Activated CD4-positive, alpha-beta T cell treated with anti-CD3 and anti-CD28 coated beads, Interleukin-2, amount 10 ng/mL, durations not matched to agents 7 days and 5 days (primary cell): Measurements from ENCODE around the gene MRTO4. TPM values are rescaled to one million over a fixed set of nuclear protein-coding genes. Genes with fewer than 3 reads are reported as not detected.
"Not testable (repeated sequence)": the region's sequence is repeated elsewhere in the genome, so short reads cannot be mapped to it uniquely, and the experiment has no call there.

Source experiments
- CTCF ChIA-PET: fragments of 350-600 bp; sonication (Branson Sonifier 250); formaldehyde crosslinking; loops from one replicate; lab custom pipeline; 2021; ENCODE audit warnings: antibody characterized with exemption; lab: Charles Lee
- POLR2A ChIA-PET: fragments of 350-600 bp; sonication (Branson Sonifier 250); formaldehyde crosslinking; loops from one replicate; lab custom pipeline; 2021; ENCODE audit warnings: antibody characterized with exemption; lab: Charles Lee
- DNase-seq: peaks from one replicate; pipeline ENCODE4 v3.0.0-alpha.2; 2020
- H3K27ac Mint-ChIP-seq: one replicate; pipeline ENCODE4 v1.8.0; 2021; ENCODE audit warnings: mild to moderate bottlenecking, moderate library complexity, mixed read lengths
- H3K27me3 Mint-ChIP-seq: one replicate; pipeline ENCODE4 v1.8.0; 2021; ENCODE audit warnings: mixed read lengths
- H3K36me3 Mint-ChIP-seq: one replicate; pipeline ENCODE4 v1.8.0; 2021; ENCODE audit warnings: low read depth, mixed read lengths
- H3K4me1 Mint-ChIP-seq: one replicate; pipeline ENCODE4 v1.8.0; 2021; ENCODE audit warnings: mixed read lengths
- H3K4me3 Mint-ChIP-seq: one replicate; pipeline ENCODE4 v1.8.0; 2021; ENCODE audit warnings: mild to moderate bottlenecking, moderate library complexity, mixed read lengths
- H3K9me3 Mint-ChIP-seq: one replicate; pipeline ENCODE4 v1.8.0; 2021; ENCODE audit warnings: mixed read lengths
- total RNA-seq, 2 experiments: library from RNA; stranded (reverse); gene quantifications; one replicate each; pipeline ENCODE4 v1.2.3, GENCODE V29; 2021

The MRTO4 gene
- total RNA-seq, 2 experiments from 2014 or later: 27.2 to 32.5 TPM

GRCh38 chr1:19231736-19232523 is 19.7 kb upstream of the MRTO4 start:
- H3K27me3 Mint-ChIP-seq, H3K27ac Mint-ChIP-seq, H3K9me3 Mint-ChIP-seq, H3K4me3 Mint-ChIP-seq, POLR2A ChIA-PET, DNase-seq, H3K4me1 Mint-ChIP-seq: not testable (repeated sequence)
- CTCF ChIA-PET: interaction anchor here (2.2 kb wide), 1 partner anchor 9 kb away, joined by 7 read pairs; no protein-coding TSS in a partner anchor
- H3K36me3 Mint-ChIP-seq: peaks cover 34% of the 10 kb centered on the region

- H3K4me1 Mint-ChIP-seq: no peaks in the 10 kb centered on the region
- ChIA-PET POLR2A (no interaction called here), CTCF (interaction anchor here (2.2 kb wide), 1 partner anchor 9 kb away, joined by 7 read pairs; no protein-coding TSS in a partner anchor)
- no peaks in the 10 kb centered on the region for H3K9me3 Mint-ChIP-seq
- H3K4me3 Mint-ChIP-seq: no peak overlapping the region
- peaks cover 31% of the 10 kb centered on the region for H3K36me3 Mint-ChIP-seq
- H3K27ac Mint-ChIP-seq: no peak overlapping the region
- DNase-seq: no peak
- H3K27me3 Mint-ChIP-seq: no peaks in the 10 kb centered on the region
Measured at GRCh38 chr1:19232524-19232846, 19.1 kb upstream of the MRTO4 start.

GRCh38 chr1:19234224-19234623 is 17.4 kb upstream of the MRTO4 start:
- POLR2A ChIA-PET: interaction anchor here (0.9 kb wide), 1 partner anchor 11 kb away, joined by 3 read pairs; no protein-coding TSS in a partner anchor

GRCh38 chr1:19239876-19240275 is 11.7 kb upstream of the MRTO4 start:
- DNase-seq: no peak
- no peaks in the 10 kb centered on the region for H3K4me1 Mint-ChIP-seq
- H3K27ac Mint-ChIP-seq: no peak overlapping the region
- CTCF ChIA-PET: interaction anchor here (0.9 to 2.3 kb wide), 4 partner anchors 12 to 60 kb away, joined by 3 to 14 read pairs (median 6); partner anchors contain the start of genes EMC1 and MRTO4
- no peak overlapping the region for H3K4me3 Mint-ChIP-seq
- peaks cover 42% of the 10 kb centered on the region for H3K36me3 Mint-ChIP-seq
- no peaks in the 10 kb centered on the region for H3K9me3 Mint-ChIP-seq
- POLR2A ChIA-PET: no interaction called here
- H3K27me3 Mint-ChIP-seq: no peaks in the 10 kb centered on the region

More at GRCh38 chr1:19234224-19234623, 17.4 kb upstream of the MRTO4 start:
- CTCF ChIA-PET: interaction anchor here (0.8 to 1.3 kb wide), 3 partner anchors 10 to 350 kb away, joined by 3 to 5 read pairs (median 3); no protein-coding TSS in a partner anchor
- H3K4me1 Mint-ChIP-seq: no peaks in the 10 kb centered on the region
- peaks cover 30% of the 10 kb centered on the region for H3K36me3 Mint-ChIP-seq
- no peaks in the 10 kb centered on the region for H3K27me3 Mint-ChIP-seq
- no peak overlapping the region for H3K27ac Mint-ChIP-seq
- H3K4me3 Mint-ChIP-seq: no peak overlapping the region
- DNase-seq: no peak
- H3K9me3 Mint-ChIP-seq: no peaks in the 10 kb centered on the region

- no peaks in the 10 kb centered on the region for H3K4me1 Mint-ChIP-seq
- ChIA-PET POLR2A (no interaction called here), CTCF (interaction anchor here (0.6 to 2.3 kb wide), 11 partner anchors 9 to 271 kb away, joined by 3 to 14 read pairs (median 4); partner anchors contain the start of genes EMC1 and MRTO4)
- H3K27me3 Mint-ChIP-seq: no peaks in the 10 kb centered on the region
- DNase-seq: peak; percentile 77
- H3K27ac Mint-ChIP-seq: peak overlapping the region; percentile 54
- no peak overlapping the region for H3K4me3 Mint-ChIP-seq
- H3K36me3 Mint-ChIP-seq: peaks cover 42% of the 10 kb centered on the region
- no peaks in the 10 kb centered on the region for H3K9me3 Mint-ChIP-seq
Measured at GRCh38 chr1:19240673-19241538, 10.7 kb upstream of the MRTO4 start.

GRCh38 chr1:19250629-19251304 is 838 bp upstream of the MRTO4 start:
- peak overlapping the region; percentile 97 for H3K27ac Mint-ChIP-seq
- H3K36me3 Mint-ChIP-seq: no peaks in the 10 kb centered on the region
- CTCF ChIA-PET: interaction anchor here (1.4 to 3.6 kb wide), 4 partner anchors 10 to 403 kb away, joined by 4 to 14 read pairs (median 5); no protein-coding TSS in a partner anchor
- peak; percentile 11 for DNase-seq
- POLR2A ChIA-PET: no interaction called here
- H3K9me3 Mint-ChIP-seq: no peaks in the 10 kb centered on the region
- no peaks in the 10 kb centered on the region for H3K27me3 Mint-ChIP-seq
- peaks cover 37% of the 10 kb centered on the region for H3K4me1 Mint-ChIP-seq
- peak overlapping the region; percentile 98 for H3K4me3 Mint-ChIP-seq

- Mint-ChIP-seq H3K27me3 (no peaks in the 10 kb centered on the region), H3K27ac (peak overlapping the region; percentile 19), H3K4me1 (peaks cover 41% of the 10 kb centered on the region), H3K4me3 (no peak overlapping the region), H3K9me3 (no peaks in the 10 kb centered on the region), H3K36me3 (peaks cover 12% of the 10 kb centered on the region)
- no peak for DNase-seq
- POLR2A ChIA-PET: no interaction called here
- CTCF ChIA-PET: no interaction called here
Measured at GRCh38 chr1:19254416-19254815, 2.8 kb downstream of the MRTO4 start.

GRCh38 chr1:19255288-19255687 is 3.7 kb downstream of the MRTO4 start:
- H3K4me1 Mint-ChIP-seq: peaks cover 35% of the 10 kb centered on the region
- POLR2A ChIA-PET: no interaction called here
- CTCF ChIA-PET: no interaction called here
- H3K27me3 Mint-ChIP-seq: no peaks in the 10 kb centered on the region
- no peak overlapping the region for H3K27ac Mint-ChIP-seq
- no peaks in the 10 kb centered on the region for H3K9me3 Mint-ChIP-seq
- H3K36me3 Mint-ChIP-seq: peaks cover 16% of the 10 kb centered on the region
- H3K4me3 Mint-ChIP-seq: no peak overlapping the region
- DNase-seq: no peak

- peaks cover 26% of the 10 kb centered on the region for H3K4me1 Mint-ChIP-seq
- H3K36me3 Mint-ChIP-seq: peaks cover 16% of the 10 kb centered on the region
- H3K9me3 Mint-ChIP-seq, H3K27me3 Mint-ChIP-seq, DNase-seq, H3K27ac Mint-ChIP-seq, H3K4me3 Mint-ChIP-seq: not testable (repeated sequence)
- ChIA-PET CTCF (interaction anchor here (0.8 to 1.4 kb wide), 2 partner anchors 9 to 10 kb away, joined by 3 to 4 read pairs; no protein-coding TSS in a partner anchor), POLR2A (interaction anchor here (0.6 kb wide), 1 partner anchor 111 kb away, joined by 4 read pairs; no protein-coding TSS in a partner anchor)
Measured at GRCh38 chr1:19256301-19256700, 4.7 kb downstream of the MRTO4 start.

GRCh38 chr1:19257178-19257914 is 5.7 kb downstream of the MRTO4 start:
- H3K27me3 Mint-ChIP-seq: no peaks in the 10 kb centered on the region
- ChIA-PET CTCF (interaction anchor here (0.6 to 1.4 kb wide), 2 partner anchors 10 to 49 kb away, joined by 4 read pairs; no protein-coding TSS in a partner anchor), POLR2A (no interaction called here)
- H3K9me3 Mint-ChIP-seq: no peaks in the 10 kb centered on the region
- peaks cover 22% of the 10 kb centered on the region for H3K4me1 Mint-ChIP-seq
- no peak overlapping the region for H3K27ac Mint-ChIP-seq
- H3K36me3 Mint-ChIP-seq: peaks cover 16% of the 10 kb centered on the region
- no peak for DNase-seq
- H3K4me3 Mint-ChIP-seq: no peak overlapping the region

- POLR2A ChIA-PET: no interaction called here
- Mint-ChIP-seq H3K36me3 (peaks cover 16% of the 10 kb centered on the region), H3K27me3 (no peaks in the 10 kb centered on the region), H3K27ac (no peak overlapping the region), H3K4me3 (no peak overlapping the region), H3K9me3 (no peaks in the 10 kb centered on the region), H3K4me1 (peaks cover 15% of the 10 kb centered on the region)
- CTCF ChIA-PET: no interaction called here
- no peak for DNase-seq
Measured at GRCh38 chr1:19258353-19258752, 6.7 kb downstream of the MRTO4 start.
